GM18502 (cell line): Measurements from ENCODE around the gene NTRK3.
A peak's percentile ranks its signal among the peaks of the same experiment; 100 is the strongest.

Experiments used
- ATAC-seq: cut with Tn5 transposase; IDR thresholded peaks from one replicate; pipeline ENCODE4 v1.9.1; 2021; ENCODE audit warnings: mild to moderate bottlenecking; ENCODE audit not compliant: unreplicated experiment, poor library complexity

NTRK3 gene

DNA sequence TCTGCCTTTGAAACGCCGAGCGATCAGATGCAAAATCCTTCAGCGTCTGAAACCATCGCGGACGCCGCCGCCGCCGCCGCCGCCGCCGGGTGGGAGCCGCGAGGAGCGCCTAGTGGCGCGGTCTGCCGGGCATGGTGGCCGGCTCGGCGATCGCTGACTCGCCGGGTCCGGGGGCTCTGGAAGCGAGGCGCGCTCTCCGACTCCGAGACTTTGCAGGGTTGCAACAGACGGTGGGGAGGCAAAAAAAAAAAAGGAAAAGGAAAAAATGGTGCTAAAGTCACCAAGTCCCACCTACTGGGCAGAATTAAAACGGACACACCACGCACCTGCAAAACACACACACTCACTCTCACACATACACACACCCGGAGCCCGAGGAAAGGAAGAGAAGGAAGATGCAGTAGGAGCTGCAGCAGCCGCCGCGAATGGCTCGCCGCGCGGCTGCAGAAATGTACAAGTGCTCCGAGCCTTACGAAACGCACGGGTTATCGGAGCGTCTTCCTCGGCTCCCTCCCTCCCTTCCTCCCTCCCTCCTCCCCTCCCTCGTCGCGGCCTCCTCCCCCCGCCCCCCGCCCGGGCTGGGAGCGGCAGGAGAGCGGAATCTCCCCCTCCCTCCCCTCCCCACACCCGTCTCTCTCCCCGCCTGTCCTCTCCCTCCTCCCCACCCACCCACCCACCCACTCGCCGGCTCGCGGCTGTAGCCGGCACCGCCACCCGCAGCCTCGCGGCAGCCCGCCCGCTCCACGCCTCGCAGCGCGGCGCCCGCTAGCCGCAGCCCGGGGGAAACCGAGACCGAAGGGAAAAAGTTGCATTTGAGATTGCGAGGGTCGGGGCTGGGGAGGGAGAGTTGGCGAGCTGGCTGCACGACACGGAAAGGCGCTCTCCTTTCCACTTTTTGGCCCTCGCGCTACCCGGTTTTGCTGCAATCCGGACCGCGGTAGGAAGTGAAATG lies at the start of gene NTRK3:
Gene NTRK3 (minus strand): TSS at position 461 of the 952 bp plus-strand sequence. CDS start 586 bp downstream, outside the sequence.
- no peak for ATAC-seq

DNA sequence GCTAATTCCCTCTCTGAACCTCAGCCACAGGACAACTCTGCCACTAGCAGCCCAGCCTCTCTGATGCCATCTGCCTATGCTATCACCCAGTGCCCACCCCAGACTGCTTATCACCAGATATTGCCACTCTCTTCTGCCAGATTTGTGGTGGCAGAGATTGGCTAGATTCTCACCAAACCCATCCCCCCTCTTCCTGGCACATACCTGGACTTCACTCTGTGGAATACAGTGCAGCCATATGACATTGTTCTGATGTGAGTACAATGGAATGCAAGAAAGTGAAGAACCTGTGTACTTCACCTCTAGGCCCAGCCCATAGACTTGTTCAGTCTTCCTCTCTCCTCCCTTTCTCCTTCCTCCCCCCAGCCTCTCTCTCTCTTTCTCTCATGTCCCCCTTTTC lies 46.9 kb upstream of the NTRK3 start:
- ATAC-seq, result no peak

DNA sequence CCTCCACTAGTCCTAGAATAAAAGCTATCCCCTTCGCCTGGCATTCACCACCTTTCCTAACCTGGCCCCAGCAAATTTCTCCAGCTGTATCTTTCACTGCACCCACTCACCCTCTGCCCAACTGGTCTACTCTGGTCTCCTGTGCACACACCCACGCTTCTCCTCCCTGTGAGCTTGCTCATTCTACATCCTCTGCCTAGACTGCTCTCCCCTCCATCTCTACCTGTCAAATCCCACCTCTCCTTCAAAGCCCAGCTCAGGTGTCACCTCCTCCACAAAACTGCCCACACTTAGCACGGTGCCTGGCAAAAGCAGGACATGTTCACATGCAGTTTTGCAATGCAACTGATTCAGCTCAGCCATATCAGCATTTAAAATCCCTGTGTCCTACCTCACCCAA lies 45.8 kb upstream of the NTRK3 start:
- no peak for ATAC-seq

- ATAC-seq, result no peak
Measured at GRCh38 chr15:88301311-88301710, 44.8 kb upstream of the NTRK3 start.

- no peak for ATAC-seq
Measured at GRCh38 chr15:88300861-88301260, 44.3 kb upstream of the NTRK3 start.

- no peak for ATAC-seq
Measured at GRCh38 chr15:88300089-88300488, 43.5 kb upstream of the NTRK3 start.

DNA sequence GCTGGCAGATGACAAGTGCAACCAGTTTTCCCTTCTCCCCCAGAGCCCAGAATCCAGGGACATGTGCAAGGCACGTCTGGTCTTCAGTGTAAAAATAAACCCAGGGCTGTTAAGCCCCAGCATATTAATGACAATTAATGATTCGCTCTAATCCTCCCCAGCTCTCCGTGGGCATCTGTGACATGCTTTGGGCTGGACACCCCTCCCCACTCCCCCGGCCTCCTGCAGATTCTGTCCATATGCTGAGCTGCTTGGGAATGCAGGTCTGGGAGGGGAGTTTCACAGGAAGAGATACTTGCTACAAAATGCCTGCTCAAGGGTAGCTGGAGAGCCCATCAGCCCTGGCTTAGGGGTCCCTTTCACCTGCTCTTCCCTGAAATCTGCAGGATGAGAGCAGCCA lies 43.0 kb upstream of the NTRK3 start:
- ATAC-seq, result no peak

DNA sequence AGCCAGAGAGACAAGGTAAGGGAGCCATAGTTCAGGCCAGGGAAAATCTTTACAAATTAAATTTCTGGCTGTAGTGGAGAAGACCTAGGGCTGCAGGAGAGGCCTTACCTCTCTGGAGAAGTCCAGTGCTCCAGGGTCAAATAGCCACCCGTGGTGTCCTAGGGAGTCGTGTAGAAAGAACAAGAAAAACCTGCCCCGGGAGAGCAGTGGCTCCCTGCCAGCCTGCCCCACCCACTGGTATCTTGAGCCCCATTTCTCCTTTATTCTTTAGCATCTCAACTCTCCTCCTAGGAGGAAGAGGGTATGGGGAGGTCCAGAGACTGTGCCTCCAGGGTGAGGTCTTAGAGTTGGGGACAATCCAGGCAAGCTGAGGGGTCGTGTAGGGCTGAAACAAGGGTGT lies 32.1 kb upstream of the NTRK3 start:
- no peak for ATAC-seq

- no peak for ATAC-seq
Measured at GRCh38 chr15:88288206-88288605, 31.7 kb upstream of the NTRK3 start.

- ATAC-seq, result no peak
Measured at GRCh38 chr15:88284318-88284998, 27.9 kb upstream of the NTRK3 start.

GRCh38 chr15:88282614-88283013 lies 26.1 kb upstream of the NTRK3 start:
- no peak for ATAC-seq

GRCh38 chr15:88276821-88277410 lies 20.4 kb upstream of the NTRK3 start:
- no peak for ATAC-seq

DNA sequence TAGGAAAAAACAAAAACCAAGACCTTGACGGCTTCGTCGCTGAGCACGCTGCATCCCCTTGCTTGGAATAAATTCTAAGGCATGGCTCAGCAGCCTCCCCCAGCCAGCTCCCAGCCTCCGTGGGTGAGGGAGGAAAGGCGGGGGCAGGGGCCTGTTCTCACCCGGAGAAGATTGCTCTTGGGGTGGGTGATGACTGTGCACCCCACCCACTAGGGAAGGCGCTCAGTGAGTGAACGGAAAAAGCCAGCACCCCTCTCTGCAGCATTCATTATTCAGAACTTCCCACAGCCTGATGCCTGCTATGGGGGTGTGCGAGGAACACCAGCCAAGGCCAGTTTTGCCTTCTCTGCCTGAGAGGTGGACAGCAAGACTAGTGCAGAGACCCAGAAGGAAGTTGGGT lies 19.3 kb upstream of the NTRK3 start:
- ATAC-seq, result no peak

DNA sequence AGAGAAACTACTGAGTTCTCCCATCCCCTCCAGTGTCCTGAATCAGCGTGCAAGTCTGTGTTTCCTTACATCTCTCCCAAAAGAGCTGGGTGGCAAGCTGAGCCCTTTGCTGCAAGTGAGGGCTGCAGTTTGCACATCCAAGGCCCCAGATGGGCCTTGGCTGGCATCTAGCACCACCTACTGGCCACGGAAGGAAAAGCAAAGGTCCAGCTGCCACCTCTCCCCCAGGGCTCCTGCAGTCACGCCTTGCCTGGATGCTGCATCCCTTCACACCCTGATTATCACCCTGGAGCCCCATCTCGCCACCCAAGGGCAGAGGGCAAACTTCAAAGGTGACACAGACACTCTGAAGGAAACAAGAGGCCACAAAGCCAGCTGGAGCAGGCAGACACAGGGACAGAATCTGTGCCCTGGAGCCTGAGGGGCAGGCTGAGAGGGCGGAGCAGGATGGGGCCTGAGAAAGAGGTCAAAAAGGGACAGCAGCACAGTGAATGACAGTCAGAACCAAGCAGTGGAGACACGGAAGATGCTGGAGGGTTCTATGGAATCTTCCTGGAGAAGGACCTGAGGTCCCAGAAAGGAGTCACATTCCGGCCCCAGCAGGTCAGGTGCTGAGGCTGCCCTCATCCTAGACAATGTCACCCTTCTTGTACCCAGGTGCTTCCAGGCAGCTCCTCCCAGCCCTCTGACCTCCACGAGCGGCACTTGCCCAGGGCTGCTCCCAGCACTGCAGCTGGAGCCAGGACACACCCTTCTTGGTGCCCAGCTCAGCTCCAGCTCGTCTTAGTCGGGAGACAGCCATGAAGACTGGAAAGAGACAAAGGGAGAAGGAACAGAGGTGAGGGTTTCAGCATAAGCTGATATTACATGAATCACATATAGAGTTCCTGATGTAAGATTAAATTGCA lies 18.3 kb upstream of the NTRK3 start:
- peak; percentile 90 for ATAC-seq

GRCh38 chr15:88272421-88272820 lies 15.9 kb upstream of the NTRK3 start:
- ATAC-seq, result no peak

GRCh38 chr15:88269356-88270062 lies 13.0 kb upstream of the NTRK3 start:
- no peak for ATAC-seq

GRCh38 chr15:88267720-88268119 lies 11.2 kb upstream of the NTRK3 start:
- no peak for ATAC-seq

DNA sequence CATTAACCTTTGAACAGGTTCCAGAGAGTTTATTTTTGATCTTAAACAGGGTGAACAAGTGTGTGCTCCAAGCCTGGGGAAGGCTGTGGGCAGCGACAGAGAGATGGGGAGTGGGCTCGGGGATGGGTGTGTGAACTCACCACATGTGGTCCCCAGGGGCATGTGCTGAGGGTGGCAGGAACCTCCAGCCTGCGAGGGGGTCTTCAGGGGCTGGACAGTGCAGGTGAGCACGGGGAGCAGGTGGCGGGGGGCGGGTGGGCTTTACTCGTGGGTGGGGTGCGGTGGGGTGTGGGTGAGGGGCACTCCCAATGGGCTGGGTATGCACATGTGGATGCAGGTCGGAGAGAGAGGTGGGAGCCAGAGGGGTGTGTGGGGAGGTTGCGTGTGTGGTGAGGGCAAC lies 9.6 kb upstream of the NTRK3 start:
- ATAC-seq, result no peak

- no peak for ATAC-seq
Measured at GRCh38 chr15:88264622-88265021, 8.1 kb upstream of the NTRK3 start.

- no peak for ATAC-seq
Measured at GRCh38 chr15:88262064-88262463, 5.5 kb upstream of the NTRK3 start.
